ENCODE results near the gene GJC1. TPM values are rescaled to one million over a fixed set of nuclear protein-coding genes. Genes with fewer than 3 reads are reported as not detected.

The GJC1 gene
- total RNA-seq, 4 donors from 2014 or later = 2.1 to 9.2 (median 4.6) TPM

DNA sequence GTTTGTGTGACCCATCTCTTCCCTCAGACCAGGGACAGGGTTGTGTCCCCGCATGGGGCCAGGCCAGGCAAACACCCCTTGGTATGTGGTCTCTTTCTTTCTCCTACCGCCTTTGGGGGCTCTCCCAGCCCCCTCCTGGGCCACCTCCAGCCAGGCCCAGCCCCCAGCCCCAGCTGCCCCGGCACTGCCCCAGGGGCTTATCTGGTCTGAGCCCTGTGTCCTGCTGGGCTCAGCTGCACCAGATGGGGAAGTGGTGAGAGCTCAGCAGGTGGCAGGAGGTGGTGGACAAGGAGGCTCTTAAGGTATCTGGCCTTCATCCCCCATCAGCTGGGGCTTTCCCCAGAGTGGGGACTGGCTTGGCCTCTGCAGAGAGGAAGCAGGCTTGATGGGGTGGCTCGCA lies 62.6 kb downstream of the GJC1 start:
- no peak for ATAC-seq
- TF ChIP-seq POLR2A (IDR thresholded peaks at IDR 0.05) = no peak
- TF ChIP-seq, protein P1, sequence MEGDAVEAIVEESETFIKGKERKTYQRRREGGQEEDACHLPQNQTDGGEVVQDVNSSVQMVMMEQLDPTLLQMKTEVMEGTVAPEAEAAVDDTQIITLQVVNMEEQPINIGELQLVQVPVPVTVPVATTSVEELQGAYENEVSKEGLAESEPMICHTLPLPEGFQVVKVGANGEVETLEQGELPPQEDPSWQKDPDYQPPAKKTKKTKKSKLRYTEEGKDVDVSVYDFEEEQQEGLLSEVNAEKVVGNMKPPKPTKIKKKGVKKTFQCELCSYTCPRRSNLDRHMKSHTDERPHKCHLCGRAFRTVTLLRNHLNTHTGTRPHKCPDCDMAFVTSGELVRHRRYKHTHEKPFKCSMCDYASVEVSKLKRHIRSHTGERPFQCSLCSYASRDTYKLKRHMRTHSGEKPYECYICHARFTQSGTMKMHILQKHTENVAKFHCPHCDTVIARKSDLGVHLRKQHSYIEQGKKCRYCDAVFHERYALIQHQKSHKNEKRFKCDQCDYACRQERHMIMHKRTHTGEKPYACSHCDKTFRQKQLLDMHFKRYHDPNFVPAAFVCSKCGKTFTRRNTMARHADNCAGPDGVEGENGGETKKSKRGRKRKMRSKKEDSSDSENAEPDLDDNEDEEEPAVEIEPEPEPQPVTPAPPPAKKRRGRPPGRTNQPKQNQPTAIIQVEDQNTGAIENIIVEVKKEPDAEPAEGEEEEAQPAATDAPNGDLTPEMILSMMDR (IDR thresholded peaks at IDR 0.05 in 4 of 5, conservative IDR thresholded peaks at IDR 0.05 in 1 of 5) = no peak
- intact Hi-C loops (cut with DNase I; ENCODE audit: low total_unique reads) (no loop called here), in situ Hi-C loops (cut with MboI; ENCODE audit: low sequenced_read_pairs in 4 of 4) (loop anchor here in 1 of 4 donors (25.0 kb wide), 1 partner anchor 270 kb away; no protein-coding TSS in a partner anchor)
- Histone ChIP-seq H3K4me3 (no peak overlapping the region), H3K27me3 (peaks cover 0 to 2% (median 0%) of the 10 kb centered on the region in 3 donors), H3K36me3 (no peaks in the 10 kb centered on the region), H3K9me3 (no peaks in the 10 kb centered on the region), H3K27ac (no peak overlapping the region), H3K4me1 (no peaks in the 10 kb centered on the region)
- DNase-seq = no peak

DNA sequence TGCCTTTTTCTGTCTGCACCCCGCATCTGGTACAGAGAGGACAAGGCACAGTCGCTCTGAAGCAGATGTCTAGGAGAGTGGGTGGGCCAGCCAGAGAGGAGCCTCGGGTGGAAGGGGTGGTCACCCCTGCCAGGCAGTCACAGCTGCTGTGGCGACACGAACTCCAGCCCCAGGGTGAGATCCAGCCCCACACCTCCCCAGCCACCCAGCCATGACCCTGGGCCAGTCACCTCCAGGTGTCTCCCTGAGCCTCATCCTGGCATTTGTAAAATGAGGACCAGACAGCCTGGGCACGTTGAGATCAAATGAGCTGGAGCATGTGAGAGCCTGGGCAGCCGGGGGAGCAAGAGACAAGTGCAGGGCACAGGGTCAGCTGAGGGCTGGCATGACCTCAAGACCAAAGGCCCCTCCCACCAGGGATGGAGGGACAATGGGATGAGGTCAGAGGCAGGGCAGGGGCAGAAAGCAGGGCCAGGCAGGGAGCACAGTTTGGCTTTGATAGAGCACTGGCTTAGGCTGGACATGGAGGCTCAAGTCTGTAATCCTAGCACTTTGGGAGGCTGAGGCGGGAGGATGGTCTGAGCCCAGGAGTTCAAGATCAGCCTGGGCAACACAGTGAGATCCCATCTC lies 63.6 kb downstream of the GJC1 start:
- ATAC-seq (no peak), DNase-seq (no peak)
- TF ChIP-seq, protein P1 (IDR thresholded peaks at IDR 0.05 in 4 of 5, conservative IDR thresholded peaks at IDR 0.05 in 1 of 5) = no peak
- Histone ChIP-seq H3K4me1 (no peaks in the 10 kb centered on the region), H3K27ac (no peak overlapping the region), H3K4me3 (no peak overlapping the region), H3K36me3 (no peaks in the 10 kb centered on the region), H3K27me3 (no peaks in the 10 kb centered on the region), H3K9me3 (no peaks in the 10 kb centered on the region)
- intact Hi-C loops (cut with DNase I; ENCODE audit: low total_unique reads) (no loop called here), in situ Hi-C loops (cut with MboI; ENCODE audit: low sequenced_read_pairs in 4 of 4) (loop anchor here in 1 of 4 donors (25.0 kb wide), 1 partner anchor 271 kb away; no protein-coding TSS in a partner anchor)

DNA sequence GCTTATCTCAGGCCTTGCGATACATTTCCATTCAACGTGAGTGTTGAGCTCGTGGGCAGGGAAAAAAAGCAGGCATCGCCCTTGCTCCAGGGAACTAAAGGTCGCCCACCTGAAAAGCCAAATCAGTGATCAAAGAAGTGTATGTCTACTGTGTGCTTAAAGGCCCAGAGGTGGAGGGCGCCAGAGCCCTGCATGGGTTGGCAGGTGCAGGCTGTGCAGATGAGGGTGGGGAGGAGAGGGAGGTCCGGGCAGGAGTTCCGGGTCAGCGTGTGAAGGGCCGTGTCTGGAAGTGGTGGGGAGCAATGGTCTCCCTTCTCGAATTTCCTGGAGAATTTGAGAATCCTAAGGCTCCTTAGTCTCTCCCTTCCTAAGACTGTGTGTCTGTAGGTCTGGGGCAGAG lies 64.1 kb downstream of the GJC1 start:
- no peaks in the 10 kb centered on the region for H3K4me1 ChIP-seq
- no peaks in the 10 kb centered on the region for H3K9me3 ChIP-seq
- no peak for TF ChIP-seq POLR2A (IDR thresholded peaks at IDR 0.05)
- TF ChIP-seq, protein P1 (IDR thresholded peaks at IDR 0.05 in 4 of 5, conservative IDR thresholded peaks at IDR 0.05 in 1 of 5) = no peak
- no peaks in the 10 kb centered on the region for H3K36me3 ChIP-seq
- no peak for ATAC-seq
- in situ Hi-C loops (cut with MboI; ENCODE audit: low sequenced_read_pairs in 4 of 4) = loop anchor here in 1 of 4 donors (25.0 kb wide), 1 partner anchor 271 kb away; no protein-coding TSS in a partner anchor
- no peaks in the 10 kb centered on the region for H3K27me3 ChIP-seq
- no peak overlapping the region for H3K4me3 ChIP-seq
- H3K27ac ChIP-seq = no peak overlapping the region
- intact Hi-C loops (cut with DNase I; ENCODE audit: low total_unique reads) = no loop called here
- DNase-seq = no peak

DNA sequence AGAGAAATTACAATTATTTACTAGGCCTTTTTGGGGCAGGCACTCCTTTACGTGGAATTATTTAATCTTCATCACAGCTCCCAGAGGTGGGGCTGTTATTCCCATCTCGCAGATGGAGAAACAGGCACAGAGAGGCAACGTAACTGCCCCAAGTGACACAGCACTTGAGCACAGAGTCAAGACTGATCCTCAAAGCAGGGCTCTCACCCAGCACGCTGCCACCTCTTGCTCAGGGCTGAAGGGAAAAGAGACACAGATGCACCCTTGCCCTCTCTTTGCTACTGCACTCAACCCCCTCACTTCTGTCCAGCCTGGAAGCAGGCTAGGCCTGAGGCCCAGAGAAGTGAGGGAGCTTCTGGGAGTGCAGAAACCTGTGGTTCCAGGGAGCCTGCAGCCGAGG lies 66.9 kb downstream of the GJC1 start:
- in situ Hi-C loops (cut with MboI; ENCODE audit: low sequenced_read_pairs in 4 of 4) = loop anchor here in 1 of 4 donors (25.0 kb wide), 1 partner anchor 274 kb away; no protein-coding TSS in a partner anchor
- no peaks in the 10 kb centered on the region for H3K36me3 ChIP-seq
- ATAC-seq (no peak), DNase-seq (no peak)
- H3K9me3 ChIP-seq = no peaks in the 10 kb centered on the region
- H3K4me3 ChIP-seq = no peak overlapping the region
- no peak overlapping the region for H3K27ac ChIP-seq
- TF ChIP-seq POLR2A (IDR thresholded peaks at IDR 0.05) = no peak
- TF ChIP-seq, protein P1 (IDR thresholded peaks at IDR 0.05 in 4 of 5, conservative IDR thresholded peaks at IDR 0.05 in 1 of 5) = no peak
- peaks cover 15 to 19% (median 19%) of the 10 kb centered on the region in 3 donors for H3K27me3 ChIP-seq
- peaks cover 0 to 6% of the 10 kb centered on the region in 2 donors for H3K4me1 ChIP-seq
- intact Hi-C loops (cut with DNase I; ENCODE audit: low total_unique reads) = no loop called here

Measured in gastrocnemius medialis (tissue), 4 donors.